Left lung (tissue), 10 donors: ENCODE results near the gene RPL26. TPM values are rescaled to one million over a fixed set of nuclear protein-coding genes. Genes with fewer than 3 reads are reported as not detected.
A peak's percentile ranks its signal among the peaks of the same experiment; 100 is the strongest.

Experiments used
- ATAC-seq: fragments of 200-7000 bp; cut with Tn5 transposase; one replicate; pipeline ENCODE4 v1.9.1; 2020; ENCODE audit warnings: moderate library complexity
- DNase-seq, 4 donors: peaks; one replicate each; pipeline ENCODE4 v3.0.0-alpha.2; 2013 to 2020
- H3K27ac ChIP-seq, 2 donors: fragments of 200-600 bp; sonication (generic) in 1 of 2; one replicate each; pipeline versions ENCODE4 v1.5.0 to v1.8.0; 2020 to 2021
- H3K27me3 ChIP-seq, 2 donors: fragments of 200-600 bp; sonication (generic) in 1 of 2; one replicate each; pipeline versions ENCODE4 v1.5.0 to v1.8.0; 2020 to 2021
- H3K36me3 ChIP-seq, 2 donors: fragments of 200-600 bp; sonication (generic) in 1 of 2; one replicate each; pipeline versions ENCODE4 v1.5.0 to v1.8.0; 2020 to 2021
- H3K4me1 ChIP-seq, 2 donors: fragments of 200-600 bp; one replicate each; pipeline ENCODE4 v1.8.0; 2021
- H3K4me3 ChIP-seq, 2 donors: fragments of 200-600 bp; sonication (generic) in 1 of 2; one replicate each; pipeline versions ENCODE4 v1.5.0 to v1.8.0; 2020 to 2021; ENCODE audit warnings: mild to moderate bottlenecking in 1 of 2
- H3K9me3 ChIP-seq, 2 donors: fragments of 200-600 bp; sonication (generic) in 1 of 2; one replicate each; pipeline versions ENCODE4 v1.5.0 to v1.8.0; 2020 to 2021
- intact Hi-C, 2 donors: fragments of 100-400 bp; cut with DNase I; formaldehyde crosslinking; loops; one replicate each; pipeline versions ENCODE4 v1.11.2 to v1.14.2; 2022
- polyA plus RNA-seq, 6 donors: library from polyadenylated mRNA; unstranded; fragments of 120-200 nt; gene quantifications; one replicate each; pipeline ENCODE4 v1.2.1, GENCODE V29; 2013; ENCODE audit not compliant: insufficient read length in 6 of 6
- total RNA-seq, 2 donors: library from RNA; stranded (reverse); fragmentation: NEBNext Ultra II Directional; extraction: Animal tissue kit (Norgen Biotek cat#: 25700); gene quantifications; one replicate each; pipeline ENCODE4 v1.2.1, GENCODE V29; 2021
- TF ChIP-seq, protein P1 (sequence below), 2 donors: fragments of 200-600 bp; sonication (generic) in 1 of 2; IDR thresholded peaks; one replicate each; pipeline versions ENCODE4 v1.5.0 to v1.8.0; 2021; ENCODE audit warnings: antibody characterized with exemption in 2 of 2
- donor health status: DM: no; HTN: yes; CAD: no.
- donor health status: DM: no; HTN: no; CAD: no.

Gene RPL26
- total and polyA plus RNA-seq, 8 donors: 1,094 to 3,628 (median 3,126) TPM

- Histone ChIP-seq H3K36me3 (no peaks in the 10 kb centered on the region), H3K4me1 (peaks cover 0 to 5% of the 10 kb centered on the region in 2 donors), H3K27ac (no peak overlapping the region), H3K27me3 (no peaks in the 10 kb centered on the region), H3K4me3 (no peak overlapping the region), H3K9me3 (no peaks in the 10 kb centered on the region)
- no peak for DNase-seq
- intact Hi-C loops: no loop called here
- ATAC-seq: no peak
- TF ChIP-seq, protein P1, sequence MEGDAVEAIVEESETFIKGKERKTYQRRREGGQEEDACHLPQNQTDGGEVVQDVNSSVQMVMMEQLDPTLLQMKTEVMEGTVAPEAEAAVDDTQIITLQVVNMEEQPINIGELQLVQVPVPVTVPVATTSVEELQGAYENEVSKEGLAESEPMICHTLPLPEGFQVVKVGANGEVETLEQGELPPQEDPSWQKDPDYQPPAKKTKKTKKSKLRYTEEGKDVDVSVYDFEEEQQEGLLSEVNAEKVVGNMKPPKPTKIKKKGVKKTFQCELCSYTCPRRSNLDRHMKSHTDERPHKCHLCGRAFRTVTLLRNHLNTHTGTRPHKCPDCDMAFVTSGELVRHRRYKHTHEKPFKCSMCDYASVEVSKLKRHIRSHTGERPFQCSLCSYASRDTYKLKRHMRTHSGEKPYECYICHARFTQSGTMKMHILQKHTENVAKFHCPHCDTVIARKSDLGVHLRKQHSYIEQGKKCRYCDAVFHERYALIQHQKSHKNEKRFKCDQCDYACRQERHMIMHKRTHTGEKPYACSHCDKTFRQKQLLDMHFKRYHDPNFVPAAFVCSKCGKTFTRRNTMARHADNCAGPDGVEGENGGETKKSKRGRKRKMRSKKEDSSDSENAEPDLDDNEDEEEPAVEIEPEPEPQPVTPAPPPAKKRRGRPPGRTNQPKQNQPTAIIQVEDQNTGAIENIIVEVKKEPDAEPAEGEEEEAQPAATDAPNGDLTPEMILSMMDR (IDR thresholded peaks at IDR 0.05): no peak
These were observed 20.2 kb downstream of the RPL26 start for GRCh38 chr17:8362651-8363332.

GRCh38 chr17:8360751-8361150 is 22.2 kb downstream of the RPL26 start:
- Histone ChIP-seq H3K4me3 (no peak overlapping the region), H3K9me3 (no peaks in the 10 kb centered on the region), H3K4me1 (peaks cover 0 to 5% of the 10 kb centered on the region in 2 donors), H3K27me3 (no peaks in the 10 kb centered on the region), H3K27ac (peak overlapping the region in 1 of 2 donors; percentile 45), H3K36me3 (no peaks in the 10 kb centered on the region)
- intact Hi-C loops: no loop called here
- TF ChIP-seq, protein P1 (IDR thresholded peaks at IDR 0.05): no peak
- ATAC-seq (no peak), DNase-seq (no peak)

DNA sequence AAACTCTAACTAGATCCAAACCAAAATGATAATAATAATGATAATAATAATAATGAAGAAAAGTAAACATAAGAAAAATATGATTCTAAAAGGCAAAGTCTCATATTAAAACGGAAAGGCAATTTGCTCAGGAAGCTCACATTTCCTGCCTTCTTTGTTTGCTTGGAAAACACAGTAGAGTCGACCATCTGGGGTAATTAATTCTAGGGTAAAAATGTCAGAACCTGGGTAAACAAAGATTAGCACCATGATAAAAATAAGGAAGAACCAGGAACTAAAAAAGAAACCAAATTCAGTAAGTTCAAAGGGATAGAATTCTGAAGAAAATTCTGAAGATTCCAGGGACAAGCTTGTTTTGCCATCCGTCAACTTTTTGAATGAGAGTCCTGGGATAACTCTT is 22.7 kb downstream of the RPL26 start:
- H3K9me3 ChIP-seq: no peaks in the 10 kb centered on the region
- ATAC-seq (no peak), DNase-seq (no peak)
- H3K27ac ChIP-seq: peak overlapping the region in 1 of 2 donors; percentile 45
- H3K4me1 ChIP-seq: peaks cover 0 to 3% of the 10 kb centered on the region in 2 donors
- TF ChIP-seq, protein P1 (IDR thresholded peaks at IDR 0.05): no peak
- intact Hi-C loops: no loop called here
- no peaks in the 10 kb centered on the region for H3K27me3 ChIP-seq
- no peaks in the 10 kb centered on the region for H3K36me3 ChIP-seq
- H3K4me3 ChIP-seq: no peak overlapping the region

DNA sequence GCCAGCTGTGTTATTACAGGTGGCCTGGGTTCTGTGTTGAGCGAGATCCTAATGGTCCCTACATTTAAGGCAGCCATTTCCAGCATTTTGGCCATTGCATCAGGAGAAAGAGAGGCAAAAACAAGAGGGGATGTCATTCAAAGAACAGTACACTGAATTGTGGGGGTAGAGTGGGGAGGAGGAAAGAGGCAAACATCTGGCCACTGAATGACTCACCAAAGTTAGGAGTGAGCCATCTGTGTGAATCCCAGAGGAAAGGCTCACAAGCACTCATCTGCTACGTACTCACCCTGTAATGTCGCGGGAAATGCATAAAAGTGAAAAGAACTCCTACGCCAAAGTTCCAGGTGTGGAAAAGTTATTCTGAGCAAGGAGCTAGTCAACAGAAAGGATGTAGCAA is 23.2 kb downstream of the RPL26 start:
- Histone ChIP-seq H3K4me1 (no peaks in the 10 kb centered on the region), H3K27ac (peak overlapping the region in 1 of 2 donors; percentile 45), H3K9me3 (no peaks in the 10 kb centered on the region), H3K27me3 (no peaks in the 10 kb centered on the region), H3K36me3 (no peaks in the 10 kb centered on the region), H3K4me3 (no peak overlapping the region)
- TF ChIP-seq, protein P1 (IDR thresholded peaks at IDR 0.05): no peak
- DNase-seq (no peak), ATAC-seq (peak; percentile 32)
- intact Hi-C loops: no loop called here

GRCh38 chr17:8357910-8358309 is 25.1 kb downstream of the RPL26 start:
- intact Hi-C loops: no loop called here
- DNase-seq (no peak), ATAC-seq (no peak)
- TF ChIP-seq, protein P1 (IDR thresholded peaks at IDR 0.05): no peak
- H3K4me1 ChIP-seq: no peaks in the 10 kb centered on the region
- H3K27ac ChIP-seq: no peak overlapping the region
- H3K9me3 ChIP-seq: no peaks in the 10 kb centered on the region
- no peak overlapping the region for H3K4me3 ChIP-seq
- no peaks in the 10 kb centered on the region for H3K27me3 ChIP-seq
- no peaks in the 10 kb centered on the region for H3K36me3 ChIP-seq
